ENCODE results near the gene MT1F.
"Not testable (repeated sequence)": the region's sequence is repeated elsewhere in the genome, so short reads cannot be mapped to it uniquely, and the experiment has no call there.

MT1F gene

DNA sequence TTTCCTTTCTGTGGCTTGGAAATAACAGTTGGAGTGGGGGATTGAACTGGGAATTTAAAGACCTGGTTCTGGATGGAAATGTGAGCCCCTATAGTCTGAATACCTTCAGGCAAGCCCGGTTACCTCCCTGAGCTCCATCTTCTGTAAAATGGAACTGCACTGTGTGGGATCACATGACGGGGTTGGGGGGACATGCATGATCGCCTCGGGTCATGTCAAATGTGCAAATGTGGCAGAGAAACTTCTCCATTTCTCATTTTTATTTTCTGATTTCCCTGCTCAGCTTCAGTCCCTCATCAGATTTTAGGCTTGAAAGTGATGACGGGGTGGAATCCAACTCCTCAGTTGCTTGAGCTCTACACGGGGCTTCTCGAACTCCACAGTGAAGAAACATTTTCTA is 4.5 kb upstream of the MT1F start:
- TF ChIP-seq, protein P1, sequence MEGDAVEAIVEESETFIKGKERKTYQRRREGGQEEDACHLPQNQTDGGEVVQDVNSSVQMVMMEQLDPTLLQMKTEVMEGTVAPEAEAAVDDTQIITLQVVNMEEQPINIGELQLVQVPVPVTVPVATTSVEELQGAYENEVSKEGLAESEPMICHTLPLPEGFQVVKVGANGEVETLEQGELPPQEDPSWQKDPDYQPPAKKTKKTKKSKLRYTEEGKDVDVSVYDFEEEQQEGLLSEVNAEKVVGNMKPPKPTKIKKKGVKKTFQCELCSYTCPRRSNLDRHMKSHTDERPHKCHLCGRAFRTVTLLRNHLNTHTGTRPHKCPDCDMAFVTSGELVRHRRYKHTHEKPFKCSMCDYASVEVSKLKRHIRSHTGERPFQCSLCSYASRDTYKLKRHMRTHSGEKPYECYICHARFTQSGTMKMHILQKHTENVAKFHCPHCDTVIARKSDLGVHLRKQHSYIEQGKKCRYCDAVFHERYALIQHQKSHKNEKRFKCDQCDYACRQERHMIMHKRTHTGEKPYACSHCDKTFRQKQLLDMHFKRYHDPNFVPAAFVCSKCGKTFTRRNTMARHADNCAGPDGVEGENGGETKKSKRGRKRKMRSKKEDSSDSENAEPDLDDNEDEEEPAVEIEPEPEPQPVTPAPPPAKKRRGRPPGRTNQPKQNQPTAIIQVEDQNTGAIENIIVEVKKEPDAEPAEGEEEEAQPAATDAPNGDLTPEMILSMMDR (IDR thresholded peaks at IDR 0.05; ENCODE audit: low read depth, low read length, missing control alignments): no peak
- H3K4me3 ChIP-seq (ENCODE audit: low read depth, low read length): no peak overlapping the region
- DNase-seq (ENCODE audit: low read depth): no peak

DNA sequence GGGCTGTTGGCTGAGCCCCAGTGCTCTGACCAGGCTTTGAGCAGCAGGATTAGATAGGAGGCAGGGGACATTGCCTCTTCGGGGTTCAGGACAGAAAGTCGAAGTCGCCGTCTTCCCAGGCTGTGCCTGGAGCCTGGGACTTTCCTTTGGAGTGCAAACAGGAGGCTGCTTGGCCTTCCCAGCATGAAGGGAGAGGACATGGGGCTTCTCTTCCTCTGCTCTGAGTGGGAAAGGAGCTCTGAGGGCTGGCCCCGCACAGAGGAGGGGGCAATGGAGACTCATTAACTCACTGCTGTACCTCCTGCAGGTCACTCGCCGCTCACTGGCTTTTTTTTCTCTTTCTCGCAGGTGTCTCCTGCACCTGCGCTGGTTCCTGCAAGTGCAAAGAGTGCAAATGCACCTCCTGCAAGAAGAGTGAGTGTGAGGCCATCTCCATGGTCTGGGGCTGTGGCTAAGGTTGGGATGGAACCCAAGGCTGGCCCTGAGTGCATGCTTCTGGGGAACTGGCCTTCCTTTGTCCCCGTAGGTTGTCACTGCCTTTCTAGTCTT is 642 bp downstream of the MT1F start:
- no peak overlapping the region for H3K4me3 ChIP-seq (ENCODE audit: low read depth, low read length)
- TF ChIP-seq, protein P1 (IDR thresholded peaks at IDR 0.05; ENCODE audit: low read depth, low read length, missing control alignments): no peak
- no peak for DNase-seq (ENCODE audit: low read depth)

DNA sequence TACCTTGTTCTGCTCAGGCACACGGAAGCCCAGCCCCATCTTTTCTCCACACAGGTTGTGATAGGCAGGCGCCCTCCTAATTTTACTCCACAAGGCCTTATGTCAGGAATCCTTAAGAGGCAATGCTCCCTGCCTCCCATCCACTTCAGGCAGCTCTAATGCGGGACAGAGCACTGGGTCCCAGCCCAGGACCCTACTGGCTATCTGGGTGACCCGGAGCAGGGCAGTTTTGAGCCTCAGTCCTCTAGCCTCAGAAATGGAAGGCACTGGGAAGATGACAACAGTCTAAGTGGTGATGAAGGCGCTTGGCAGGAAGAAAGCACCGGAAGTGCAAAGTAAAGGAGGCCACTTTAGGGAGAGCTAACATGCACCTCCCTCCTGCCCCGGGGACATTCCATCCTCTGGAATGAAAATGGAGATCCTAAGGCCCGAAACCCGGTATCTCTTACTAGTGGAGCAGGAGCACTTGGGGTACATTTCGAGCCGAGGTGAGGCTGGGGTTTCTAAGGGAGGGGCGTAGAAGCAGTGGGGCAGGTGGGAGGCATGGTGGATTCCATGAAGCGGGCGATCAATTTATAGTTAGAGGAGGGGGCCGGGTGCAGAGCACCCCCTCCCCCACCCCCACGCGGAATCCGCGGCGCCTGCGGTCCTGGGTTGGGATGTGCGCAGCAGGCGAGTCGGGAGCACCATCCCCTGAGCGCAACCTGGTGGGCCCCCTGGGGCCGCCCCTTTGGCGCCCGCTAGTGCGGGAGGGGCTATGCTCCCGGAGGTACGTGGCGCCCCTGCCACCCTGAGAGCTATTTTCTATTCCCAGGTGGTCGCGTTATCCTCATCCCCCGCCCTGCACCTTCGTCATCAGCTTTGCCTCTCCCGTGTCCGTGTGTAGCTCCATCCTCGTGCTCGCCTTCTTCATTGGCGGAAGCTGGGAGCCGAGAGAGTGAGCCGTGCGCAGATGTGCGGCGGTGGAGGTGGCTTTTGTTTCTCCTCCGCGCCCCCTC is 4.9 kb downstream of the MT1F start:
- DNase-seq (ENCODE audit: low read depth): no peak
- H3K4me3 ChIP-seq (ENCODE audit: low read depth, low read length): no peak overlapping the region
- TF ChIP-seq, protein P1 (IDR thresholded peaks at IDR 0.05; ENCODE audit: low read depth, low read length, missing control alignments): no peak

DNA sequence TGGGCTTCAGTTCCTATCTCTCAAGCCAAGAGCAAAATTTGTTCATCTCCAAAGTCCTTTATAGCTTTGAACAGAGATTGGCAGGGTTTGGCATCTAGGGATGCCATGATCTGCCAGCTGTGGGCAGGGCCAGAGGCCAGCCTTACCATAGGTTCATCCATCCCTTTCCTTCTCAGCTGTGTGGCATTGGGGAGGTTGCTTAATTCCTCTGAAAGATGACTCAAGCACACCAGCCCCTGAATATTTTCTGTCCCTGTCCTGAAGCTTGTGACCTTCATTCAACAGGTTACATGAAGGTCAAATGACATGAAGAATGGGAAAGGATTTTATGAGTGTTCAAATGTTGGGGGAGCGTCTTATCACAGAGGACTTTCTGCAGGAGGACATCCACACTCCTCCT is 6.7 kb downstream of the MT1F start:
- TF ChIP-seq, protein P1 (IDR thresholded peaks at IDR 0.05; ENCODE audit: low read depth, low read length, missing control alignments): no peak
- no peak for DNase-seq (ENCODE audit: low read depth)
- no peak overlapping the region for H3K4me3 ChIP-seq (ENCODE audit: low read depth, low read length)

DNA sequence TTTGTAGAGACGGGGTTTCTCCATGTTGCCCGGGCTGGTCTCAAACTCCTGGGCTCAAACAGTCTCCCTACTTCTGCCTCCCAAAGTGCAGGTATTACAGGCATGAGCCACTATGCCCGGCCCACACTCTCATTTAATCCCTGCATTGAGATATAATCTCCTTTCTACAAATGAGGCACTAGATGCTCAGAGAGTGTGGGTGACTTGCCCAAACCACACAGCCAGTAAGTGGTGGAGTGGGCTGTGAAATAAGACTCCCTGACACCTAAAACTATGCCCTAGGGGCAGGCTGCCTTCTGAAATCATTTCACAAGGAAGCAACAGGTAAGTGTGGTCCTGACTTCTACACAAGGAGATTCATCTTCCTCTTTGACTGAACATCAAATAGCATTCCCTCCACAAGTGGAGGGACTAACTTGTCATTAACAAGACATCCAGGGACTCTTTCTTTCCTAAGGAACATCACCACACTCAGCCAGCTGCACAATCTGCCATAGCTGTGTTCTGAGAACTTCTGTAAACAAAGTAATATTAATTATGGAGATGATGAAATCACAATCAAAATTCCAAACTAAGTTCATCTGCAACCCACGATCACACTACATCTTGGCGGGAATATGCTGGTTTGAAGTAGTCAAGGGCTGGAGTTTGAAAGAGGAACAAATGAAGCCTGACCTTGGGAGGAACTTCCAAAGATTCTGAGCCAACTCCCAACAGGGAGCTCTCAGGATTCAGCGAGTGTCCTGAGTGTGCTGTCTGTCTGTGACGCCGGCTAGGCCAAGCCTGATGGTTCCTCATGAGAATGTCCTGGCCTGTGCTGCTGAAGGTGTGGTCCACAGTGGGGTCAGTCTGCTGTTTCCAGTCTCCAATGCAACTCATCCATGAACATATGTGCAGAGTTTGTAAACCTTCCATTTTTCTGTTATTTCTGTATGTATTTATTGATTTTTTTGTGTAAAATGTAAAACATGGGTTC is 7.8 kb downstream of the MT1F start:
- not testable (repeated sequence) for DNase-seq (ENCODE audit: low read depth); H3K4me3 ChIP-seq (ENCODE audit: low read depth, low read length)

DNA sequence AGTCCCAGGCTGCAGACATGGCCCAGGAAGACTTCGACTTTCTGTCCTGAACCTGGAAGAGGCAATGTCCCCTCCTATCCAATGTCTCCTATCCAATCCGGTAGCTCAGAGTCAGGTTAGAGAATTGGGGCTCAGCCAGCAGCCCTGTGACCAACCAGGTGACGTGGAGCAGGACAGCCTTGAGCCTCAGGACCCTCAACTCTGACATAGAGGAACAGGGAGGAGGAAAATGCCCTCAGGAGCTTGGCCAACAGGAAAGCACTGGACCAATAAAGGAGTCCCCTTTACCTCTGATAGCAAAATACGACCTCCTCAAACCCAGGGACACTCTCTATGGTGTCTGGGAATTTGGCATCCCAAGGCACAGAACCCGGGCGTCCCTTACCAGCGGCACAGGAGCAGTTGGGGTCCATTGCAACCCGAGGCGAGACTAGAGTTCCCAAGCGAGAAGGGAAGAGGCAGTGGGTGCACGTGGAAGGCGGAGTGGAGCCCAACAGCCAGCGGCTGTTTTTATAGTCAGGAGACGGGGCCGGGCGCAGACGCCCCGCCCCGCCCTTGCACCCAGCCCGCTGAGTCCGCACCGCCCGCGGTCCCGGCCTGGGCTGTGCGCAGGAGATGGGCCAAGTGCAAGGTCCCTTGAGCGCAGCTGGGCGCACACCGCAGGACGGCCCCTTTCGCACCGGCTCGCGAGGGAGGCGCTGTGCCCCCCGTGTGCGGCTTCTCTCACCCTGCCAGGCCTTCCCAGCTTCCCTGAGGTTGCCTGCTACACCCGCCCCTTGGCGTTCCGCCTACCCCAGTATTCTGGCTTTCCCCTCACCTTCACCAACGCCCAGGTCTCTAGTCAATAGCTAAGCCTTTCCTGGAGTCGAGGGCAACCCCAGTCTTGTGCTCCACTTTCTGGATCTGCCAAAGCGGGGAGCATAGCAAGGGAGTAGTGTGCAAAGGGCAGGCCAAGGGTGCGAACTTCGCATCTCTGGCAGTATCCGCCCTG is 10.1 kb downstream of the MT1F start, which contains the start of gene MT1G:
TSS of gene MT1G (minus strand) at position 485 of the 991 bp plus-strand sequence. CDS start at position 413, 72 bp downstream.
- no peak for DNase-seq (ENCODE audit: low read depth)
- TF ChIP-seq, protein P1 (IDR thresholded peaks at IDR 0.05; ENCODE audit: low read depth, low read length, missing control alignments): no peak
- no peak within 1 kb of the TSS for H3K4me3 ChIP-seq (ENCODE audit: low read depth, low read length)
